Activated CD8-positive, alpha-beta memory T cell treated with anti-CD3 and anti-CD28 coated beads for 1 hour (primary cell): Measurements from ENCODE around the gene FKBP2.
"Not testable (repeated sequence)": the region's sequence is repeated elsewhere in the genome, so short reads cannot be mapped to it uniquely, and the experiment has no call there.

Experiments used
- DNase-seq, 2 donors: peaks; one replicate each; pipeline ENCODE4 v3.0.0-alpha.2; 2020; ENCODE audit warnings: low read depth in 1 of 2; ENCODE audit errors: extremely low read depth in 1 of 2

FKBP2 gene

GRCh38 chr11:64232182-64232966, 8.5 kb upstream of the FKBP2 start:
- no peak for DNase-seq

GRCh38 chr11:64232967-64233315, 8.0 kb upstream of the FKBP2 start:
- no peak for DNase-seq

- DNase-seq, result peak in 1 of 2 donors; percentile 63
Measured at GRCh38 chr11:64233913-64234586, 6.8 kb upstream of the FKBP2 start, which contains the start of gene VEGFB. Gene VEGFB (plus strand): TSS chr11:64234584. CDS start chr11:64234834, 250 bp downstream.

- DNase-seq, result peak in 1 of 2 donors; percentile 40
Measured at GRCh38 chr11:64234647-64235379, 6.1 kb upstream of the FKBP2 start.

- DNase-seq, result no peak
Measured at GRCh38 chr11:64235437-64236161, 5.3 kb upstream of the FKBP2 start.

- no peak for DNase-seq
Measured at GRCh38 chr11:64237484-64237951, 3.4 kb upstream of the FKBP2 start.

- DNase-seq, result no peak
Measured at GRCh38 chr11:64238076-64238475, 2.8 kb upstream of the FKBP2 start.

GRCh38 chr11:64238999-64239398, 1.9 kb upstream of the FKBP2 start:
- no peak for DNase-seq

- no peak for DNase-seq
Measured at GRCh38 chr11:64239662-64240434, 1.0 kb upstream of the FKBP2 start.

- no peak for DNase-seq
Measured at GRCh38 chr11:64241241-64241490, 271 bp downstream of the FKBP2 start.

- DNase-seq, result peak; percentile 99
Measured at GRCh38 chr11:64241491-64242374, 838 bp downstream of the FKBP2 start.

- DNase-seq, result no peak
Measured at GRCh38 chr11:64243236-64243854, 2.5 kb downstream of the FKBP2 start.

GRCh38 chr11:64244107-64244506, 3.2 kb downstream of the FKBP2 start:
- no peak for DNase-seq

- no peak for DNase-seq
Measured at GRCh38 chr11:64244966-64245365, 4.1 kb downstream of the FKBP2 start.

GRCh38 chr11:64245401-64245796, 4.5 kb downstream of the FKBP2 start:
- peak in 1 of 2 donors; percentile 32 for DNase-seq

GRCh38 chr11:64245797-64246620, 5.1 kb downstream of the FKBP2 start:
- DNase-seq, result peak in 1 of 2 donors; percentile 52

GRCh38 chr11:64246621-64246870, 5.7 kb downstream of the FKBP2 start:
- DNase-seq, result not testable (repeated sequence)
